WTC11 (cell line): ENCODE measurements around the gene LTA.

Source experiments
- CTCF ChIP-seq: fragments of 200-600 bp; IDR thresholded peaks from 2 replicates; pipeline ENCODE4 v1.8.0; 2022; ENCODE audit warnings: antibody characterized with exemption
- FOXP4 ChIP-seq: sonication (generic); formaldehyde crosslinking; IDR thresholded peaks from 2 replicates; pipeline ENCODE4 v1.8.0; 2022; ENCODE audit warnings: mild to moderate bottlenecking, missing genetic modification reagents
- JUN ChIP-seq: sonication (generic); formaldehyde crosslinking; IDR thresholded peaks from 2 replicates; pipeline ENCODE4 v1.8.0; 2023; ENCODE audit warnings: mild to moderate bottlenecking, missing genetic modification reagents
- MLX ChIP-seq: sonication (generic); formaldehyde crosslinking; IDR thresholded peaks from 2 replicates; pipeline ENCODE4 v1.8.1; 2023; ENCODE audit warnings: mild to moderate bottlenecking, missing genetic modification reagents, moderate library complexity
- NFYB ChIP-seq: sonication (generic); formaldehyde crosslinking; conservative IDR thresholded peaks from 2 replicates; pipeline ENCODE4 v1.8.0; 2022; ENCODE audit warnings: low read depth, missing genetic modification reagents
- SP1 ChIP-seq: sonication (generic); formaldehyde crosslinking; conservative IDR thresholded peaks from 2 replicates; pipeline ENCODE4 v1.8.1; 2022; ENCODE audit warnings: missing genetic modification reagents

GRCh38 chr6:31588871-31589650, 17.0 kb downstream of the LTA start:
- TF ChIP-seq CTCF (no peak), NFYB (no peak), SP1 (no peak), JUN (CRISPR knock-in tag) (no peak), MLX (no peak), FOXP4 (CRISPR knock-in tag) (no peak)
